Measurements from ENCODE around the gene COLEC11. TPM values are rescaled to one million over a fixed set of nuclear protein-coding genes. Genes with fewer than 3 reads are reported as not detected.

Gene COLEC11
- total RNA-seq, 1 experiment from 2014 or later = 0.39 TPM

DNA sequence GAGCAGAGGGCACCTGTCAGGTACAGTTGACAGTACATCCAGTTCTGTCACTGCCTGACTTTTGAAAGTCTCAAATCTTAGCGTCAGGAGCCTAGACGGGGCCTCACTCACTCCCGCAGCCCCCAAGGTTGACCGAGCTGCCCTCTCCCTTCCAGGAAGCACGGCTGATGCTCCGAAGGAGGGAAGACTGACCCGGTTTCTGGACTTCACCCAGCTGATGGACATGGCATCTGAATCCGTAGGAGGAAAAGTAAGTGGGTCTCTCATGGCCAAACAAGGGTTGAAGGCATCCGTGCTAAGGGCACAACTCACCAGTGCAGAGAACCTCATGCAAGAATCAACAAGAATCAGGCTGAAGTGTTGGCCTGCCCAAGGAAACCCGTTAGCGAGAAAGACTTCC is 76.0 kb downstream of the COLEC11 start:
- Histone ChIP-seq H3K56ac (ENCODE audit: insufficient read length, low read depth, low read length) (no peak overlapping the region), H4K5ac (ENCODE audit: insufficient read length, low read depth, low read length) (no peak overlapping the region), H3K79me2 (ENCODE audit: insufficient read depth, low read length) (no peaks in the 10 kb centered on the region), H3K27me3 (ENCODE audit: insufficient read depth, low read length) (no peaks in the 10 kb centered on the region), H3K9ac (ENCODE audit: extremely low read depth, insufficient read length, low read length) (no peak overlapping the region), H4K8ac (replicated peaks; ENCODE audit: insufficient read length, low read depth, low read length) (no peak overlapping the region), H3K4me1 (ENCODE audit: insufficient read depth, low read length) (no peaks in the 10 kb centered on the region), H3K18ac (ENCODE audit: insufficient read length, low read depth, low read length) (no peak overlapping the region), H2BK15ac (ENCODE audit: low read depth, low read length) (no peak overlapping the region), H3T11ph (ENCODE audit: low read length) (no peak overlapping the region), H2AK5ac (ENCODE audit: insufficient read length, low read length) (no peak overlapping the region), H3K23me2 (ENCODE audit: insufficient read length, low read depth, low read length, poor library complexity, severe bottlenecking) (peaks cover 2% of the 10 kb centered on the region), H2BK12ac (ENCODE audit: insufficient read length, low read depth, low read length) (no peak overlapping the region), H3K27ac (ENCODE audit: insufficient read length, low read depth, low read length) (no peak overlapping the region), H3K4me2 (ENCODE audit: insufficient read depth, insufficient read length, low read length) (no peak overlapping the region), H4K20me1 (ENCODE audit: control insufficient read depth, insufficient read depth, insufficient read length) (peaks cover 2% of the 10 kb centered on the region), H3K9me3 (ENCODE audit: control insufficient read depth, low read depth, low read length) (no peaks in the 10 kb centered on the region), H3K4ac (ENCODE audit: low read depth, low read length) (no peak overlapping the region), H3K23ac (ENCODE audit: insufficient read length, low read depth, low read length) (no peak overlapping the region), H2AFZ (ENCODE audit: low read length) (no peak overlapping the region), H3K79me1 (ENCODE audit: insufficient read depth, low read depth, low read length, poor library complexity, severe bottlenecking) (no peaks in the 10 kb centered on the region), H2BK20ac (ENCODE audit: low read depth, low read length, poor library complexity, severe bottlenecking) (no peak overlapping the region), H2BK5ac (ENCODE audit: insufficient read length, low read length) (no peak overlapping the region), H2BK120ac (ENCODE audit: low read depth, low read length, poor library complexity, severe bottlenecking) (no peak overlapping the region), H3K14ac (ENCODE audit: insufficient read depth, low read length) (no peak overlapping the region), H4K91ac (ENCODE audit: insufficient read length, low read depth, low read length) (no peak overlapping the region)
- Mint-ChIP-seq H3K36me3 (ENCODE audit: insufficient read depth in 1 of 3, low read depth in 3 of 3) (no peaks in the 10 kb centered on the region), H3K4me1 (peaks cover 0 to 5% of the 10 kb centered on the region in 2 experiments; a peak in 1 of 4 replicates), H3K27ac (no peak overlapping the region; a peak in 1 of 7 replicates), H3K27me3 (ENCODE audit: low read depth) (peaks cover 4% of the 10 kb centered on the region), H3K4me3 (no peak overlapping the region), H3K9me3 (no peaks in the 10 kb centered on the region)
- TF ChIP-seq, protein P1, sequence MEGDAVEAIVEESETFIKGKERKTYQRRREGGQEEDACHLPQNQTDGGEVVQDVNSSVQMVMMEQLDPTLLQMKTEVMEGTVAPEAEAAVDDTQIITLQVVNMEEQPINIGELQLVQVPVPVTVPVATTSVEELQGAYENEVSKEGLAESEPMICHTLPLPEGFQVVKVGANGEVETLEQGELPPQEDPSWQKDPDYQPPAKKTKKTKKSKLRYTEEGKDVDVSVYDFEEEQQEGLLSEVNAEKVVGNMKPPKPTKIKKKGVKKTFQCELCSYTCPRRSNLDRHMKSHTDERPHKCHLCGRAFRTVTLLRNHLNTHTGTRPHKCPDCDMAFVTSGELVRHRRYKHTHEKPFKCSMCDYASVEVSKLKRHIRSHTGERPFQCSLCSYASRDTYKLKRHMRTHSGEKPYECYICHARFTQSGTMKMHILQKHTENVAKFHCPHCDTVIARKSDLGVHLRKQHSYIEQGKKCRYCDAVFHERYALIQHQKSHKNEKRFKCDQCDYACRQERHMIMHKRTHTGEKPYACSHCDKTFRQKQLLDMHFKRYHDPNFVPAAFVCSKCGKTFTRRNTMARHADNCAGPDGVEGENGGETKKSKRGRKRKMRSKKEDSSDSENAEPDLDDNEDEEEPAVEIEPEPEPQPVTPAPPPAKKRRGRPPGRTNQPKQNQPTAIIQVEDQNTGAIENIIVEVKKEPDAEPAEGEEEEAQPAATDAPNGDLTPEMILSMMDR (conservative IDR thresholded peaks at IDR 0.05) = no peak
- WGBS (ENCODE audit: extremely low coverage, insufficient read length, low lambda C conversion rate) = no CpG with 5 or more reads among the region's 11 CpGs
- DNase-seq = no peak

All from H9 (cell line).